K562 (cell line): ENCODE results near the gene CYSRT1. TPM values are rescaled to one million over a fixed set of nuclear protein-coding genes. Genes with fewer than 3 reads are reported as not detected.

Source experiments
- BRF1 ChIP-seq: IDR thresholded peaks from 3 replicates; pipeline ENCODE4 v1.6.1; 2011; ENCODE audit warnings: borderline replicate concordance, mild to moderate bottlenecking; ENCODE audit not compliant: insufficient read length; ENCODE audit errors: extremely low read depth
- CEBPB ChIP-seq: fragments of 450-650 bp; IDR thresholded peaks from 2 replicates; pipeline ENCODE4 v1.6.1; 2016; ENCODE audit warnings: missing genetic modification characterization, missing compliant biosample characterization
- CREB5 ChIP-seq: fragments of 250-450 bp; sonication (Bioruptor Pico); IDR thresholded peaks from 2 replicates; pipeline ENCODE4 v1.5.0; 2020; ENCODE audit warnings: mild to moderate bottlenecking
- GTF2B ChIP-seq: IDR thresholded peaks from 2 replicates; pipeline ENCODE4 v1.6.1; 2011; ENCODE audit not compliant: insufficient read length; ENCODE audit errors: extremely low read depth
- KAT2B ChIP-seq: IDR thresholded peaks from one replicate; pipeline ENCODE4 v1.6.1; 2012; ENCODE audit warnings: low read depth, mild to moderate bottlenecking, control low read depth, inconsistent platforms, low read length, moderate library complexity
- MAFG ChIP-seq: fragments of 450-650 bp; conservative IDR thresholded peaks from 2 replicates; pipeline ENCODE4 v1.6.1; 2016; ENCODE audit warnings: missing genetic modification characterization, missing compliant biosample characterization
- NBN ChIP-seq: fragments of 450-650 bp; IDR thresholded peaks from 2 replicates; pipeline ENCODE4 v1.6.1; 2016; ENCODE audit warnings: low read depth, mild to moderate bottlenecking
- NR1H2 ChIP-seq: sonication (generic); formaldehyde crosslinking; IDR thresholded peaks from 2 replicates; pipeline ENCODE4 v1.4.0; 2020; ENCODE audit warnings: mild to moderate bottlenecking, missing genetic modification reagents
- PCBP1 ChIP-seq: fragments of 200-400 bp; formaldehyde crosslinking; IDR thresholded peaks from 2 replicates; pipeline ENCODE4 v1.6.1; 2018; ENCODE audit warnings: mild to moderate bottlenecking, low read depth, low read length; ENCODE audit not compliant: poor library complexity, severe bottlenecking
- POLR2AphosphoS2 ChIP-seq: IDR thresholded peaks from 2 replicates; pipeline ENCODE4 v1.6.1; 2012; ENCODE audit warnings: low read length, improper control_type of control experiment
- SMARCA4 ChIP-seq: fragments of 450-650 bp; IDR thresholded peaks from 2 replicates; pipeline ENCODE4 v1.6.1; 2016
- TCF3 ChIP-seq: sonication (generic); formaldehyde crosslinking; IDR thresholded peaks from 2 replicates; pipeline ENCODE4 v1.4.0; 2020; ENCODE audit warnings: mild to moderate bottlenecking, missing genetic modification reagents
- TFAM ChIP-seq: fragments of 250-450 bp; sonication (Bioruptor Pico); conservative IDR thresholded peaks from 2 replicates; pipeline ENCODE4 v1.5.0; 2021; ENCODE audit warnings: mild to moderate bottlenecking, moderate library complexity
- TRIM24 ChIP-seq, 2 experiments: fragments of 450-650 bp; IDR thresholded peaks; 2 replicates each; pipeline ENCODE4 v1.6.1; 2016
- ZC3H11A ChIP-seq: IDR thresholded peaks from 2 replicates; pipeline ENCODE4 v1.6.1; 2012; ENCODE audit warnings: low read depth, low read length, improper control_type of control experiment
- ZC3H4 ChIP-seq: sonication (generic); formaldehyde crosslinking; IDR thresholded peaks from 2 replicates; pipeline ENCODE4 v1.9.0; 2021; ENCODE audit warnings: missing genetic modification reagents, borderline replicate concordance
- ZNF143 ChIP-seq: sonication (generic); formaldehyde crosslinking; IDR thresholded peaks from 2 replicates; pipeline ENCODE4 v1.9.0; 2022; ENCODE audit warnings: mild to moderate bottlenecking, missing genetic modification reagents
- ZNF224 ChIP-seq: sonication (generic); formaldehyde crosslinking; IDR thresholded peaks from 2 replicates; pipeline ENCODE4 v1.8.0; 2022; ENCODE audit warnings: mild to moderate bottlenecking, missing genetic modification reagents
- ZNF354B ChIP-seq: fragments of 250-450 bp; sonication (Bioruptor Pico); IDR thresholded peaks from 2 replicates; pipeline ENCODE4 v1.4.0; 2020
- ZNF384 ChIP-seq: IDR thresholded peaks from 2 replicates; pipeline ENCODE4 v1.6.1; 2012; ENCODE audit warnings: low read depth, low read length, improper control_type of control experiment
- ZNF639 ChIP-seq, 2 experiments: fragments of 200-800 bp in 1 of 2; sonication (Bioruptor generic) in 1 of 2; sonication (generic) in 1 of 2; formaldehyde crosslinking in 1 of 2; IDR thresholded peaks in 1 of 2; conservative IDR thresholded peaks in 1 of 2; 2 replicates each; pipeline versions ENCODE4 v1.5.0 to v1.6.1; 2016 to 2020; ENCODE audit warnings: missing compliant biosample characterization in 1 of 2, missing genetic modification characterization in 1 of 2, missing genetic modification reagents in 1 of 2
- ZNF644 ChIP-seq: fragments of 200-800 bp; sonication (Bioruptor generic); IDR thresholded peaks from 2 replicates; pipeline ENCODE4 v1.6.1; 2016; ENCODE audit warnings: low read depth, missing genetic modification characterization, missing compliant biosample characterization
- polyA plus RNA-seq, 8 experiments: library from polyadenylated mRNA; depleted of rRNA in 4 of 8; stranded (reverse) in 5 of 8; unstranded in 3 of 8; fragments of >200 nt; fragmentation: Nextera tagmentation in 2 of 8; fragmentation: Illumina TruSeq in 1 of 8; extraction: Ambion mirVana in 2 of 8; extraction: Trizol in 1 of 8; gene quantifications; 2 replicates each; pipeline versions ENCODE4 v1.2.1 to v1.2.3, GENCODE V29; 2011 to 2014; ENCODE audit warnings: inconsistent platforms in 1 of 8, missing spikeins in 1 of 8
- total RNA-seq, 7 experiments: library from RNA; depleted of rRNA in 6 of 7; stranded (reverse); fragments of >200 nt in 6 of 7; fragmentation: Illumina TruSeq in 2 of 7; extraction: Trizol in 2 of 7; gene quantifications; 2 replicates each; pipeline versions ENCODE4 v1.2.1 to v1.2.3, GENCODE V29; 2011 to 2021; ENCODE audit warnings: low replicate concordance in 1 of 7
- TF ChIP-seq, protein P1 (sequence below): fragments of 250-450 bp; sonication (Bioruptor Pico); IDR thresholded peaks from 2 replicates; pipeline ENCODE4 v1.4.0; 2020
- TF ChIP-seq, protein P2 (sequence below): fragments of 200-800 bp; sonication (Bioruptor generic); IDR thresholded peaks from 2 replicates; pipeline ENCODE4 v1.6.1; 2017; ENCODE audit warnings: missing genetic modification characterization, missing compliant biosample characterization

The CYSRT1 gene
- total and polyA plus RNA-seq, 9 of the 15 experiments (the other 6 are each of a cell fraction or from before 2014, with no cell fraction given), result 0.04 to 1.4 (median 0.42) TPM; not detected in 3

DNA sequence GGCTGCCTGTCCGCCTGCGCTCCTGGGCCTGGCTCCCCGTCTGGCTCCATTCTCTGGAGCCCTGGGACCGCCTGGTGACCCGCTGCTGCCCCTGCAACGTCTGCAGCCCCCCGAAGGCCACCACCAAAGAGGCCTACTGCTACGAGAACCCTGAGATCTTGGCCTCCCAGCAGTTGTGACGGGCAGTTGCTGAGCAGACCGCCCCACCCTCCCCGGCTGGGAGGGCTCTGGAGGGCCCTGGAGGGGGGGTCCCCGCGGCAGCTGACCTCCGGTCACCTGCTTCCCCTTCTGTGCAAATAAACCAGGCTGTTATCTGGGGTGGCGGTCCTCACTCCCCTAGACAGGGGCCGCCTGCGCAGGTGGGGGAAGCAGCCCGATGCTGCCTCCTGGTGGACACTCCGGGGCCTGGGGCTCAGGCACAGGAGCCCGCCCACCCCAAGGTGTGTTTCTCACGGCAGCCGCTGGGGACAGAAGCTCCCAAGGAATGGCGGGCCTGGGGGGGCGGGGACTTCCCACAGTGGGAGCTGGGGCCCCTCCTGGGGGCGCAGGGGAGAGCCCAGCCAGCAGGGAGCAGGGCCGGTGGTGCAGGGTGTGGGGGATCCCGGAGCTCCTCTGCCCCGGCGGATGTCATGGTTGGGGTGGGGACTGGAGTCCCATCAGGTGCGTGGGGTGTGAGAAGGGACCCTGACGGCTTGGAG, 11.4 kb downstream of the CYSRT1 start (continued):
- TF ChIP-seq GTF2B (no peak), NR1H2 (CRISPR knock-in tag) (0 out of 2 replicates have a peak, but pooled peaks have one; percentile 83), ZNF354B (CRISPR knock-in tag) (no peak), NBN (peak; percentile 80; the same call in 1 of the 2 replicates), TCF3 (peak; percentile 91), ZNF224 (no peak), BRF1 (no peak), ZNF644 (tag) (no peak), POLR2AphosphoS2 (no peak), PCBP1 (peak; percentile 95), TRIM24 (IDR thresholded peaks at IDR 0.05) (peak; percentile 53 to 62; a peak in 3 of 4 replicates), CREB5 (no peak), TFAM (CRISPR knock-in tag) (no peak), CEBPB (tag) (no peak), ZNF143 (no peak), ZC3H11A (no peak), KAT2B (no peak), ZC3H4 (CRISPR knock-in tag) (no peak), MAFG (tag) (no peak), ZNF639 (CRISPR knock-in tag; conservative IDR thresholded peaks at IDR 0.05 in 1 of 2, IDR thresholded peaks at IDR 0.05 in 1 of 2) (no peak), ZNF384 (no peak), SMARCA4 (peak; percentile 48)
- TF ChIP-seq, protein P1, sequence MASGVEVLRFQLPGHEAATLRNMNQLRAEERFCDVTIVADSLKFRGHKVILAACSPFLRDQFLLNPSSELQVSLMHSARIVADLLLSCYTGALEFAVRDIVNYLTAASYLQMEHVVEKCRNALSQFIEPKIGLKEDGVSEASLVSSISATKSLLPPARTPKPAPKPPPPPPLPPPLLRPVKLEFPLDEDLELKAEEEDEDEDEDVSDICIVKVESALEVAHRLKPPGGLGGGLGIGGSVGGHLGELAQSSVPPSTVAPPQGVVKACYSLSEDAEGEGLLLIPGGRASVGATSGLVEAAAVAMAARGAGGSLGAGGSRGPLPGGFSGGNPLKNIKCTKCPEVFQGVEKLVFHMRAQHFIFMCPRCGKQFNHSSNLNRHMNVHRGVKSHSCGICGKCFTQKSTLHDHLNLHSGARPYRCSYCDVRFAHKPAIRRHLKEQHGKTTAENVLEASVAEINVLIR, result no peak
- TF ChIP-seq, protein P2, sequence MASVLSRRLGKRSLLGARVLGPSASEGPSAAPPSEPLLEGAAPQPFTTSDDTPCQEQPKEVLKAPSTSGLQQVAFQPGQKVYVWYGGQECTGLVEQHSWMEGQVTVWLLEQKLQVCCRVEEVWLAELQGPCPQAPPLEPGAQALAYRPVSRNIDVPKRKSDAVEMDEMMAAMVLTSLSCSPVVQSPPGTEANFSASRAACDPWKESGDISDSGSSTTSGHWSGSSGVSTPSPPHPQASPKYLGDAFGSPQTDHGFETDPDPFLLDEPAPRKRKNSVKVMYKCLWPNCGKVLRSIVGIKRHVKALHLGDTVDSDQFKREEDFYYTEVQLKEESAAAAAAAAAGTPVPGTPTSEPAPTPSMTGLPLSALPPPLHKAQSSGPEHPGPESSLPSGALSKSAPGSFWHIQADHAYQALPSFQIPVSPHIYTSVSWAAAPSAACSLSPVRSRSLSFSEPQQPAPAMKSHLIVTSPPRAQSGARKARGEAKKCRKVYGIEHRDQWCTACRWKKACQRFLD (CRISPR knock-in tag), result no peak
